H9 (cell line): Measurements from ENCODE around the gene PRRX1. TPM values are rescaled to one million over a fixed set of nuclear protein-coding genes. Genes with fewer than 3 reads are reported as not detected.

Experiments used
- DNase-seq: peaks from one replicate; pipeline ENCODE4 v3.0.0-alpha.2; 2017
- H2AFZ ChIP-seq: one replicate; pipeline ENCODE4 v1.6.1; 2013; ENCODE audit warnings: mild to moderate bottlenecking, low read length, control low read depth, moderate library complexity
- H2AK5ac ChIP-seq: 2 replicates; pipeline ENCODE4 v1.6.1; 2013; ENCODE audit warnings: low read length, control low read depth, mixed read lengths; ENCODE audit not compliant: insufficient read length
- H2BK120ac ChIP-seq: one replicate; pipeline ENCODE4 v1.6.1; 2013; ENCODE audit warnings: low read depth, mild to moderate bottlenecking, low read length, control low read depth, inconsistent platforms; ENCODE audit not compliant: poor library complexity, severe bottlenecking
- H2BK12ac ChIP-seq: 2 replicates; pipeline ENCODE4 v1.6.1; 2013; ENCODE audit warnings: low read length, control low read depth, mixed read lengths, low read depth; ENCODE audit not compliant: insufficient read length
- H2BK15ac ChIP-seq: 2 replicates; pipeline ENCODE4 v1.6.1; 2013; ENCODE audit warnings: low read depth, low read length, control low read depth
- H2BK20ac ChIP-seq: one replicate; pipeline ENCODE4 v1.6.1; 2013; ENCODE audit warnings: low read depth, mild to moderate bottlenecking, low read length, control low read depth, inconsistent platforms; ENCODE audit not compliant: poor library complexity, severe bottlenecking
- H2BK5ac ChIP-seq: 2 replicates; pipeline ENCODE4 v1.6.1; 2013; ENCODE audit warnings: low read length, control low read depth, mixed read lengths; ENCODE audit not compliant: insufficient read length
- H3K14ac ChIP-seq: 2 replicates; pipeline ENCODE4 v1.6.1; 2013; ENCODE audit warnings: low read length, control low read depth; ENCODE audit not compliant: insufficient read depth
- H3K18ac ChIP-seq: 2 replicates; pipeline ENCODE4 v1.6.1; 2013; ENCODE audit warnings: low read depth, mild to moderate bottlenecking, mixed read lengths, low read length, control low read depth; ENCODE audit not compliant: insufficient read length
- H3K23ac ChIP-seq: 2 replicates; pipeline ENCODE4 v1.6.1; 2013; ENCODE audit warnings: low read length, control low read depth, mixed read lengths, low read depth; ENCODE audit not compliant: insufficient read length
- H3K23me2 ChIP-seq: 2 replicates; pipeline ENCODE4 v1.6.1; 2013; ENCODE audit warnings: low read depth, mild to moderate bottlenecking, mixed read lengths, low read length, control low read depth; ENCODE audit not compliant: insufficient read length, poor library complexity, severe bottlenecking
- H3K27ac ChIP-seq: 2 replicates; pipeline ENCODE4 v1.5.1; 2013; ENCODE audit warnings: low read length, control low read depth, mixed read lengths, low read depth; ENCODE audit not compliant: insufficient read length
- H3K27me3 ChIP-seq: 2 replicates; pipeline ENCODE4 v1.6.1; 2013; ENCODE audit warnings: low read length, control low read depth, inconsistent platforms; ENCODE audit not compliant: insufficient read depth
- H3K4ac ChIP-seq: 2 replicates; pipeline ENCODE4 v1.6.1; 2013; ENCODE audit warnings: low read depth, mild to moderate bottlenecking, control low read depth, inconsistent platforms, low read length, moderate library complexity
- H3K4me1 ChIP-seq: 2 replicates; pipeline ENCODE4 v1.6.1; 2013; ENCODE audit warnings: low read length, control low read depth, inconsistent platforms; ENCODE audit not compliant: insufficient read depth
- H3K4me2 ChIP-seq: 2 replicates; pipeline ENCODE4 v1.6.1; 2013; ENCODE audit warnings: low read length, control low read depth, mixed read lengths; ENCODE audit not compliant: insufficient read length, insufficient read depth
- H3K56ac ChIP-seq: 2 replicates; pipeline ENCODE4 v1.6.1; 2013; ENCODE audit warnings: low read depth, mild to moderate bottlenecking, mixed read lengths, low read length, control low read depth; ENCODE audit not compliant: insufficient read length
- H3K79me1 ChIP-seq: 2 replicates; pipeline ENCODE4 v1.6.1; 2013; ENCODE audit warnings: low read depth, mild to moderate bottlenecking, moderate library complexity, low read length, control low read depth, inconsistent platforms; ENCODE audit not compliant: insufficient read depth, poor library complexity, severe bottlenecking
- H3K79me2 ChIP-seq: 2 replicates; pipeline ENCODE4 v1.6.1; 2013; ENCODE audit warnings: low read length, control low read depth, inconsistent platforms; ENCODE audit not compliant: insufficient read depth
- H3K9ac ChIP-seq: 2 replicates; pipeline ENCODE4 v1.6.1; 2013; ENCODE audit warnings: low read length, control low read depth, mixed read lengths; ENCODE audit not compliant: insufficient read length; ENCODE audit errors: extremely low read depth
- H3K9me3 ChIP-seq: one replicate; pipeline ENCODE4 v1.6.1; 2013; ENCODE audit warnings: low read depth, low read length, inconsistent platforms; ENCODE audit not compliant: control insufficient read depth
- H3T11ph ChIP-seq: one replicate; pipeline ENCODE4 v1.6.1; 2013; ENCODE audit warnings: mild to moderate bottlenecking, low read length, control low read depth, inconsistent platforms
- H4K20me1 ChIP-seq: one replicate; pipeline ENCODE4 v1.6.1; 2013; ENCODE audit not compliant: control insufficient read depth, insufficient read length, insufficient read depth
- H4K5ac ChIP-seq: 2 replicates; pipeline ENCODE4 v1.6.1; 2013; ENCODE audit warnings: low read depth, mild to moderate bottlenecking, mixed read lengths, low read length, control low read depth; ENCODE audit not compliant: insufficient read length
- H4K8ac ChIP-seq: replicated peaks from 2 replicates; pipeline ENCODE4 v1.6.1; 2013; ENCODE audit warnings: low read length, control low read depth, mixed read lengths, low read depth; ENCODE audit not compliant: insufficient read length
- H4K91ac ChIP-seq: 2 replicates; pipeline ENCODE4 v1.6.1; 2013; ENCODE audit warnings: low read depth, mild to moderate bottlenecking, moderate library complexity, mixed read lengths, low read length, control low read depth; ENCODE audit not compliant: insufficient read length
- H3K27ac Mint-ChIP-seq, 3 experiments: 2 replicates in 2 of 3; 3 replicates in 1 of 3; pipeline ENCODE4 v1.8.0; 2020 to 2021; ENCODE audit warnings: mixed read lengths in 3 of 3, mild to moderate bottlenecking in 1 of 3, moderate library complexity in 1 of 3
- H3K27me3 Mint-ChIP-seq: 2 replicates; pipeline ENCODE4 v1.8.0; 2021; ENCODE audit warnings: low read depth, mild to moderate bottlenecking, moderate library complexity, mixed read lengths
- H3K36me3 Mint-ChIP-seq, 3 experiments: 2 replicates in 2 of 3; 3 replicates in 1 of 3; pipeline ENCODE4 v1.8.0; 2020 to 2021; ENCODE audit warnings: low read depth in 3 of 3, mixed read lengths in 3 of 3; ENCODE audit not compliant: insufficient read depth in 1 of 3
- H3K4me1 Mint-ChIP-seq, 2 experiments: 2 replicates each; pipeline ENCODE4 v1.8.0; 2020; ENCODE audit warnings: mixed read lengths in 2 of 2
- H3K4me3 Mint-ChIP-seq, 2 experiments: 2 replicates in 1 of 2; 3 replicates in 1 of 2; pipeline ENCODE4 v1.8.0; 2020 to 2021; ENCODE audit warnings: mild to moderate bottlenecking in 2 of 2, mixed read lengths in 2 of 2, moderate library complexity in 1 of 2
- H3K9me3 Mint-ChIP-seq, 2 experiments: 2 replicates in 1 of 2; 3 replicates in 1 of 2; pipeline ENCODE4 v1.8.0; 2020; ENCODE audit warnings: mild to moderate bottlenecking in 2 of 2, mixed read lengths in 2 of 2, moderate library complexity in 1 of 2
- WGBS: extraction: QIAGEN DNeasy Blood & Tissue Kit; methylation state at CpG from one replicate; pipeline ENCODE4 v1.1.7; 2013; ENCODE audit warnings: missing lambda C conversion rate, low lambda C conversion rate, mixed read lengths; ENCODE audit not compliant: insufficient read length; ENCODE audit errors: extremely low coverage; 5-methylcytosine and 5-hydroxymethylcytosine counted together
- total RNA-seq: library from RNA; stranded (reverse); gene quantifications from 2 replicates; pipeline ENCODE4 v1.2.1, GENCODE V29; 2021
- TF ChIP-seq, protein P1 (sequence below): fragments of 200-600 bp; sonication (generic); conservative IDR thresholded peaks from 3 replicates; pipeline ENCODE4 v1.8.0; 2021; ENCODE audit warnings: antibody characterized with exemption, mild to moderate bottlenecking

Gene PRRX1
- total RNA-seq, 1 experiment from 2014 or later: not detected

DNA sequence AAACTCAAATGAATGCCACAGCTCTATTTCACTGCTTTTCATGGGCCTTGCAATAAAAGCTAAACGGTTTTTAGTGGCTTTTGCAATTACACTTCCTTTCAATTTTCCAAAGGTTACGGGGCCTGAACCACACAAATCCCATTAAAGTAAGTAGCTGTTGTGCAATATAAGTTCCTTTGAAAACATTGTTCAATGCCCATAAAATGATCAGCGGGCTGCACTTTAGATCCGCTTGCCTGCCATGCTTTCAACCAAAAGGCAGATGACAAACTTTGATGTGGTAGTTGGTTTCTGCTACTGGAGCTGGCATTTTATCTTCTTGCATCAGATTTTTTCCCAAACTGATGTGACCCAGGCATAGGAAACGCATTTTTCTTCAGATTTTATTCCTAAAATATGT lies 50.2 kb downstream of the PRRX1 start:
- DNase-seq: no peak

More for the DNA sequence above, 50.2 kb downstream of the PRRX1 start:
- Mint-ChIP-seq H3K4me1 (no peaks in the 10 kb centered on the region), H3K27me3 (no peaks in the 10 kb centered on the region; the same call in 1 of the 2 replicates), H3K27ac (no peak overlapping the region; a peak in 1 of 7 replicates), H3K4me3 (no peak overlapping the region), H3K9me3 (no peaks in the 10 kb centered on the region), H3K36me3 (no peaks in the 10 kb centered on the region)
- Histone ChIP-seq H3K79me1 (no peaks in the 10 kb centered on the region), H2AFZ (no peak overlapping the region), H2BK12ac (no peak overlapping the region), H2BK120ac (no peak overlapping the region), H2BK5ac (no peak overlapping the region), H3K4me1 (no peaks in the 10 kb centered on the region), H2BK20ac (no peak overlapping the region), H4K5ac (no peak overlapping the region), H3K9ac (no peak overlapping the region), H3K23me2 (no peaks in the 10 kb centered on the region), H2BK15ac (no peak overlapping the region), H3K18ac (no peak overlapping the region), H3K56ac (no peak overlapping the region), H2AK5ac (no peak overlapping the region), H3K27ac (no peak overlapping the region), H3K27me3 (no peaks in the 10 kb centered on the region), H3K9me3 (no peaks in the 10 kb centered on the region), H3K4me2 (no peak overlapping the region), H4K8ac (no peak overlapping the region), H3K23ac (no peak overlapping the region), H4K91ac (no peak overlapping the region), H3K79me2 (no peaks in the 10 kb centered on the region), H3K14ac (no peak overlapping the region), H4K20me1 (no peaks in the 10 kb centered on the region), H3T11ph (no peak overlapping the region), H3K4ac (no peak overlapping the region)
- no CpG with 5 or more reads among the region's 5 CpGs for WGBS
- TF ChIP-seq, protein P1, sequence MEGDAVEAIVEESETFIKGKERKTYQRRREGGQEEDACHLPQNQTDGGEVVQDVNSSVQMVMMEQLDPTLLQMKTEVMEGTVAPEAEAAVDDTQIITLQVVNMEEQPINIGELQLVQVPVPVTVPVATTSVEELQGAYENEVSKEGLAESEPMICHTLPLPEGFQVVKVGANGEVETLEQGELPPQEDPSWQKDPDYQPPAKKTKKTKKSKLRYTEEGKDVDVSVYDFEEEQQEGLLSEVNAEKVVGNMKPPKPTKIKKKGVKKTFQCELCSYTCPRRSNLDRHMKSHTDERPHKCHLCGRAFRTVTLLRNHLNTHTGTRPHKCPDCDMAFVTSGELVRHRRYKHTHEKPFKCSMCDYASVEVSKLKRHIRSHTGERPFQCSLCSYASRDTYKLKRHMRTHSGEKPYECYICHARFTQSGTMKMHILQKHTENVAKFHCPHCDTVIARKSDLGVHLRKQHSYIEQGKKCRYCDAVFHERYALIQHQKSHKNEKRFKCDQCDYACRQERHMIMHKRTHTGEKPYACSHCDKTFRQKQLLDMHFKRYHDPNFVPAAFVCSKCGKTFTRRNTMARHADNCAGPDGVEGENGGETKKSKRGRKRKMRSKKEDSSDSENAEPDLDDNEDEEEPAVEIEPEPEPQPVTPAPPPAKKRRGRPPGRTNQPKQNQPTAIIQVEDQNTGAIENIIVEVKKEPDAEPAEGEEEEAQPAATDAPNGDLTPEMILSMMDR: no peak
